ENCODE measurements around the gene COL27A1.

- no peak for TF ChIP-seq POLR2AphosphoS5 (IDR thresholded peaks at IDR 0.05)
- TF ChIP-seq POLR2A (IDR thresholded peaks at IDR 0.05): no peak
- TF ChIP-seq, protein P1, sequence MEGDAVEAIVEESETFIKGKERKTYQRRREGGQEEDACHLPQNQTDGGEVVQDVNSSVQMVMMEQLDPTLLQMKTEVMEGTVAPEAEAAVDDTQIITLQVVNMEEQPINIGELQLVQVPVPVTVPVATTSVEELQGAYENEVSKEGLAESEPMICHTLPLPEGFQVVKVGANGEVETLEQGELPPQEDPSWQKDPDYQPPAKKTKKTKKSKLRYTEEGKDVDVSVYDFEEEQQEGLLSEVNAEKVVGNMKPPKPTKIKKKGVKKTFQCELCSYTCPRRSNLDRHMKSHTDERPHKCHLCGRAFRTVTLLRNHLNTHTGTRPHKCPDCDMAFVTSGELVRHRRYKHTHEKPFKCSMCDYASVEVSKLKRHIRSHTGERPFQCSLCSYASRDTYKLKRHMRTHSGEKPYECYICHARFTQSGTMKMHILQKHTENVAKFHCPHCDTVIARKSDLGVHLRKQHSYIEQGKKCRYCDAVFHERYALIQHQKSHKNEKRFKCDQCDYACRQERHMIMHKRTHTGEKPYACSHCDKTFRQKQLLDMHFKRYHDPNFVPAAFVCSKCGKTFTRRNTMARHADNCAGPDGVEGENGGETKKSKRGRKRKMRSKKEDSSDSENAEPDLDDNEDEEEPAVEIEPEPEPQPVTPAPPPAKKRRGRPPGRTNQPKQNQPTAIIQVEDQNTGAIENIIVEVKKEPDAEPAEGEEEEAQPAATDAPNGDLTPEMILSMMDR (IDR thresholded peaks at IDR 0.05): no peak
Measured at GRCh38 chr9:114149765-114150340, 5.5 kb upstream of the COL27A1 start.
